Measurements from ENCODE around the gene MMADHC.

- no peak for TF ChIP-seq MAX (IDR thresholded peaks at IDR 0.05)
- TF ChIP-seq RFX5 (IDR thresholded peaks at IDR 0.05), result no peak
- TF ChIP-seq, protein P1, sequence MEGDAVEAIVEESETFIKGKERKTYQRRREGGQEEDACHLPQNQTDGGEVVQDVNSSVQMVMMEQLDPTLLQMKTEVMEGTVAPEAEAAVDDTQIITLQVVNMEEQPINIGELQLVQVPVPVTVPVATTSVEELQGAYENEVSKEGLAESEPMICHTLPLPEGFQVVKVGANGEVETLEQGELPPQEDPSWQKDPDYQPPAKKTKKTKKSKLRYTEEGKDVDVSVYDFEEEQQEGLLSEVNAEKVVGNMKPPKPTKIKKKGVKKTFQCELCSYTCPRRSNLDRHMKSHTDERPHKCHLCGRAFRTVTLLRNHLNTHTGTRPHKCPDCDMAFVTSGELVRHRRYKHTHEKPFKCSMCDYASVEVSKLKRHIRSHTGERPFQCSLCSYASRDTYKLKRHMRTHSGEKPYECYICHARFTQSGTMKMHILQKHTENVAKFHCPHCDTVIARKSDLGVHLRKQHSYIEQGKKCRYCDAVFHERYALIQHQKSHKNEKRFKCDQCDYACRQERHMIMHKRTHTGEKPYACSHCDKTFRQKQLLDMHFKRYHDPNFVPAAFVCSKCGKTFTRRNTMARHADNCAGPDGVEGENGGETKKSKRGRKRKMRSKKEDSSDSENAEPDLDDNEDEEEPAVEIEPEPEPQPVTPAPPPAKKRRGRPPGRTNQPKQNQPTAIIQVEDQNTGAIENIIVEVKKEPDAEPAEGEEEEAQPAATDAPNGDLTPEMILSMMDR (IDR thresholded peaks at IDR 0.05), result peak; percentile 47; the same call in 2 of the 3 replicates
- no peak for TF ChIP-seq EP300 (IDR thresholded peaks at IDR 0.05)
- TF ChIP-seq SMC3 (IDR thresholded peaks at IDR 0.05), result no peak
- TF ChIP-seq POLR2A (IDR thresholded peaks at IDR 0.05; ENCODE audit: low read length), result no peak
- TF ChIP-seq RAD21 (conservative IDR thresholded peaks at IDR 0.05 in 1 of 2, IDR thresholded peaks at IDR 0.05 in 1 of 2), result no peak
- TF ChIP-seq HMGXB4 (CRISPR knock-in tag; IDR thresholded peaks at IDR 0.05; ENCODE audit: borderline replicate concordance), result no peak
- no peak for TF ChIP-seq EHMT2 (IDR thresholded peaks at IDR 0.05; ENCODE audit: low read depth)
- TF ChIP-seq POLR2AphosphoS2 (conservative IDR thresholded peaks at IDR 0.05; ENCODE audit: low read length), result no peak
Measured at GRCh38 chr2:149573760-149574159, 13.8 kb downstream of the MMADHC start.
